Right renal cortex interstitium (tissue), 3 donors: ENCODE data around the gene ATP10A. TPM values are rescaled to one million over a fixed set of nuclear protein-coding genes. Genes with fewer than 3 reads are reported as not detected.
A peak's percentile ranks its signal among the peaks of the same experiment; 100 is the strongest.

Experiments used
- DNase-seq, 3 donors: peaks; one replicate each; pipeline ENCODE4 v3.0.0-alpha.2; 2013; ENCODE audit warnings: low read depth in 3 of 3, low spot score in 2 of 3
- polyA plus RNA-seq, 3 donors: library from polyadenylated mRNA; unstranded; fragments of 120-200 nt; gene quantifications; one replicate each; pipeline ENCODE4 v1.2.1, GENCODE V29; 2013; ENCODE audit not compliant: insufficient read length in 3 of 3

The ATP10A gene
- polyA plus RNA-seq, 3 donors: 2.3 to 4.5 (median 2.9) TPM

- no peak for DNase-seq
Measured at GRCh38 chr15:25830844-25831451, 32.2 kb downstream of the ATP10A start.

GRCh38 chr15:25829073-25829472 is 34.1 kb downstream of the ATP10A start:
- DNase-seq: no peak

GRCh38 chr15:25825207-25825606 is 37.9 kb downstream of the ATP10A start:
- no peak for DNase-seq

DNA sequence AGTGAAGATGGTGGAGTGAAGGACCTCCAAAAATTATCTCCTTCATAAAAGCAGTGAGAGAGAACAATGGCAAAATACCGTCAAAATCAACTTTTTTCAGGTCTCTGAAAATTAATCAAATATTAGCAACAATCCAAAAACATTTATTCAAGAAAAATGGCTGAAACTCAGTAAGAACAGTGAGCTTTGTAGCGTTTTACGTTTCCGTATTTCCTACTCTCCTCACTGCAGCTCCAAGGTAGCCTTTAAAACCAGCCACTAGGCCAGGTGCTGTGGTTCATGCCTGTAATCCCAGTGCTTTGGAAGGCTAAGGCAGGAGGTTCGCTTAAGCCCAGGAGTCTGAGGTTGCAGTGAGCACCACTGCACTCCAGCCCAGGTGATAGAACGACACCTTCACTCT is 38.5 kb downstream of the ATP10A start:
- no peak for DNase-seq

GRCh38 chr15:25812845-25813244 is 50.3 kb downstream of the ATP10A start:
- no peak for DNase-seq

- no peak for DNase-seq
Measured at GRCh38 chr15:25812073-25812472, 51.1 kb downstream of the ATP10A start.

GRCh38 chr15:25811481-25811906 is 51.6 kb downstream of the ATP10A start:
- no peak for DNase-seq

- peak in 1 of 3 donors; percentile 33 for DNase-seq
Measured at GRCh38 chr15:25810631-25811091, 52.5 kb downstream of the ATP10A start.

GRCh38 chr15:25810154-25810553 is 53.0 kb downstream of the ATP10A start:
- no peak for DNase-seq

- no peak for DNase-seq
Measured at GRCh38 chr15:25807063-25807462, 56.1 kb downstream of the ATP10A start.

GRCh38 chr15:25805031-25805430 is 58.1 kb downstream of the ATP10A start:
- no peak for DNase-seq

DNA sequence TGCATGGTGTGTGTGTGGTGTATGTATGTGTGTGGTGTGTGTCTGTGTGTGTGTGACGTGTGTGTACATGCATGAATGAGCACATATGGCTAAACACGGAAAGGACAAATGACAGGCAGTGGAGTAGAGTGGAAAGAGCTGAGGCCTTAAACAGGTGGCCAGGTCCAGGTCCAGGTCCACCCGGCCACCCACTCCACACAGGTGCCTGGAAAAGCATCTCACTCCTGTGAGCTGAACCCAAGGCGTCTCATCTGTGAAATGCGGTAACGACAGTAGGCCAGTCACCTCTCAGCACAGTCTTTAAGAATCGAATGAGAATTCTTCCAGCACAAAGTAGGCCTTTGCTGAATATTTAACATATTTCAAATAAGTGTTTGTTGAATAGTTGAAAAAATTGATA is 58.7 kb downstream of the ATP10A start:
- DNase-seq: no peak

GRCh38 chr15:25803541-25803940 is 59.6 kb downstream of the ATP10A start:
- DNase-seq: no peak

DNA sequence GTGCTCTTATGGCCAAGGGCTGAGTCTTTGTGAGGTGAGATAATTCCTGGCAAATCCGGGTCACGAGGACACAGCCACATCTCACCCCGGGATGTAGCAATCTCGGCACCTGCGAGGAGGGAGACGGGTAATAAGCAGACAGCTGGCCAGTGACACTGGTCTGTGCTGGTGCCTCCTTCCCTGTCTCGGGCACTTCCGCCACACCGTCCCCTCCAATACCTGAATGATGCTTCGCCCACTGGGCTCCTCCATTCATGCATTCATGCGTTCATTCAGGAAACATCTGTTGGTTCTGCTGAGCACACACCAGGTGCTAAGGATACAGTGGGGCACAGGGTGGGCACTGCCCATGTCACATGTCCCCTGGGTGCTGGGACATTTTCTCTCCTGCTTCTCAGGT is 60.1 kb downstream of the ATP10A start:
- no peak for DNase-seq

- DNase-seq: no peak
Measured at GRCh38 chr15:25802285-25802830, 60.8 kb downstream of the ATP10A start.

DNA sequence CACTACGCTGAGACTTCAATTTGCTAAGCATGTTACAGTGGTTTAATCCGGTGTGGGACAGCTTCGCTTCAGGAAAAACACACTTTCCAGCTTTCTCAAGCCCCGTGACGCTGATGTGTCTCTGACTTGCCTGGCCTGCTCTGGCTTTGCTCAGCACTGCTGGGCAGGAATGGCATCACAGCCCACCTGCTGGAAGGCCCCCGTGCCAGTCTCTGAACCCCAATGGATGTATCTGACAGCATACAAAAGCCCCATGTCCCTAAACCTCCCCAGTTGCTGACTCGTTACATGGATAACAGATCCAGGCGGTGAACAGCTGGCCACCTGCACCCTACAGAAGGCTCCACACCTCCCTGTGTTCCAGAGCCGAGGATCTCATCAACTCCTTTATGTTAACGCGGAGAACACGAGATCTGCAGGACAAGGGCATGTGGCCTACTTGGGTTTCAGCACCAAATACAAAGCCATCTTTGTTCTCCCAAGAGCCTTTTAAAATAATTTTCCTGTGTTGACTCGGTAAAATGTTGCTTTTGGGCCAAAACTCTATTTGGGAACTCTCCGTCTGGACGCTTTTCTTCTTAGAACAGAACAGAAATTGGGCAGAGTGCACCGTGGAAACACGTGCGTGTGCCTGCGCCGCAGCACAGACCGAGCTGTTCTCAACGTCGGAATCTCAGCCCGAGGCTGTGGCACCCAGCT is 61.4 kb downstream of the ATP10A start:
- DNase-seq: no peak

DNA sequence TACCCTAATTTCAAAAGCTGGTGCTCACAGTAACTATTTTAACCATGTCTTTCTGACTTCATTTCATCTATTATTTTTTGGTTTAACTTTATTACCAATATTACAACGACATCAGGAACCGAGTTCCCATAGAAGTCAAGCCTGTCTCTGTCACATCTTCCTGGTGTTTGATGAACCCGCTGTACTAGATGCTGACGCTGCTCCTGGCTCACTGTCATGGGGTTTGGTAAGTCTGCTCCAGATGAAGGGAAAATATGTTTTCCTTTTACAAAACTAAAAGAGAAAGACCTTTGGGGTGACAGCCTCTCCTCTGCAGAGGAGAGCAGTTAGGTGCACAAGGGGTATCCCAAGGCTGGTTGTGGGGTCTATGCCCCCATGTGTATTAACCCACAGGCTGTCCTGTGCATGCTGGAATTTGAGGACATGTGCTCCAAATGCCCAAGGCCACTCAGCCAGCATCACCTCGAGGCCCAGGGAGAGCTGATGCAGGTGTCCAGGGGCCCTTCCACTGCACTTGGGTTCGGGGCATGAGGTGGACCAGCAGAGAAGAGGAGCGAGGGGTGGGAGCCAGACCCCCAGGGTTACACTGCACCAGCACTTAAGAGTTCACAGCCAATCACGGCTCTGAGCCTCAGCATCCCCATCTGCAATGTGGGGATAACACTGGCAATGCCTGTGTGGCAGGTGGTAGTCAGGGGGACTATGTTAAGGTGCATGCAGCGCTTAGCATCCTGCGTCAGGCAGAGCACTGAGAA is 62.2 kb downstream of the ATP10A start:
- no peak for DNase-seq

DNA sequence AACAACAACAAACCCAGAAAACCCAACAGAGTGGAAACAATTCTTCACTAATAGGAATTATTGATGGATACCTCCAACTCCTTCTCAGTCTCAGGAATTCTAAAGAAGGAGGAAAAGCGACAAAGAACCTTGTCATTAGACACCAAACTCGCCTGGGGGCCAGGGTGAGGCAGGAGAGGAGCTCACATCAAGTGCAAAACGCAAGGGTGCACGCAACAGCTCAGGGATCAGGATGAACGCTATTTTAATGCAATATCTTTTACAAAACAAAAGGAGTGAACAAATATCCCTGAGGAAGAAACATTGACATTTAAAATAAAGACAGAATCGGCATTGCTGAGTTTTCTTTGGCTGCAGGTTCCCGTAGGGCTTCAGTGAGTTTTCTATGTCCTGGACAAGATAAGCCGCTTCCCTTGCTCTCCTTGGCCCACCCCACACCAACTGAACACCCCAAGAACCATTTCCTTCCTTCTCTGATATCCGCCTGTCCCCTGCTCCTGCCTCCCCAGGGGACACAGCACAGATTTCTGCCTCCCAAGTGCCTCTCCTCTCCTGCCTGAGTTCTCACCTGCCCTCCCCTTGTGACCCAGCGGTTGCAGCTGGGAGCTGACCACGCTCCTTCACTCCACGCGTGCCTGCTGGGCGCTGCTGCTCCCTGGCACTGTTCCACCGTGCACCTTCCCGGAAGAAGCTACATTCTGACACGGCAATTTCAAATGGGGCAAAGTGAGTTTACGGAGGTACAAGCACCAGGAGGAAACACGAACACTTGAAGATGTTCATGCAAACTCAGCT is 63.0 kb downstream of the ATP10A start:
- DNase-seq: no peak

DNA sequence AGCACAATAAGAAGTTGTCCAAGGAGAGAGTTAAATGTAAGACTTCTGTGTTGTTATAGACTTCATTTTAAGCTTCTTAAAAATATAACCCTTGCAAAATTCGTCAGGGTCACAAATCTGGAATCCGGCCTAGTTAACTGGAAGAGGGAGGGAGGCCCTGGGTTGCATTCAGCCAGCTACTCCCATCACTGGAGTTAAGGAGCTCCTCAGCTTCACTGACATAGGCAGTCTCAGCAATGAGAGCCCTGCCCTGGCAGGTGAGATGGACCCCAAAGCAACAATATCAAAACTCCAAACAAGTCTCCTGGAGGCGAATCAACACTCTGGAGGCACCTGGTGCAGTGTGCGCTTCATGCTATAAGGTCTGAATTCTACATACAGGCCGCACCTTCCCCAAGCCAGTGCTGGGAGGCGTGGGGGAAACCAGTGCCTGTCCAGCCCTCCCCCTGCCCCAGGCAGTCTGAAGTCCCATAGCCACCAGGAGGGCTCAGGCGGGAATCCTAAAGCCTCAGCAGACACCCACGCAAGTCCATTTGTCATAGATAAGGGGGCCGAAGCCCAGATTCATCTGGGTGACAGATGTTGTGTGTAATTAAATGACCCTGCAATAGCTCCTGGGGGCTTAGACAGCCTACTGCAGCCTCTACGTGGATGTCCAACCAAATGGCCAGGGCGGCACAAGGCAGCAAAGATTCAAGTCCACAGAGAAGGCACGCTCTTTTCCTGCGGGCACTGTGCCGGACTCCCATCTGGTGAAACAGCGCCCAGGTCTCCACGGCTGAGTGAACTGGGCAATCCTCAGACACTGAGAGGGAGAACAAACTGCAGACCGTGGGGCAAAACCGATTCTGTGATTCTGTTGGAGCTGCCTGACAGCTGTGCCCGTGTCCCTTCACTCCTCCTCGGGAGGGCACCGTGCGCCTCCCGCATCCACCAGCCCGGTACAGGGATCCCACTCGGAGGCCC is 64.9 kb downstream of the ATP10A start:
- no peak for DNase-seq
